Amniotic epithelial cell (primary cell): ENCODE measurements around the gene STK38.

ENCODE experiments used
- DNase-seq: peaks from one replicate; pipeline ENCODE4 v3.0.0-alpha.2; 2010; ENCODE audit warnings: low read depth

The STK38 gene

DNA sequence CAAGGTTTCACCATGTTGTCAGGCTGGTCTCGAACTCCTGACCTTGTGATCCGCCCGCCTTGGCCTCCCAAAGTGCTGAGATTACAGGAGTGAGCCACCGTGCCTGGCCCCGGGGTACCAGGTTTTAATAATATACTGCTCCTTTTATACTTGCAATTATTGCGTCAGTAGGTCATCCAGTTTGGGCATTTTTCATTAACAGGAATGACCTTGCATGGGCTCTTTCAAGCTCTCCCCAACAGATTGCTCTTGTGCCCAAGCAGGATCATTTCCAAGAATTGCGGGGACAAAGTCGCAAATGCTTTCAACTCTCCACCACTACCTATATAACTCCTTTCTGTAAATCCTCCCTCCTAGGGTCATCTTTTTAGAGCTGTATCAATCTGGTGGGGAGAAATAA, 23.8 kb downstream of the STK38 start:
- DNase-seq: no peak

DNA sequence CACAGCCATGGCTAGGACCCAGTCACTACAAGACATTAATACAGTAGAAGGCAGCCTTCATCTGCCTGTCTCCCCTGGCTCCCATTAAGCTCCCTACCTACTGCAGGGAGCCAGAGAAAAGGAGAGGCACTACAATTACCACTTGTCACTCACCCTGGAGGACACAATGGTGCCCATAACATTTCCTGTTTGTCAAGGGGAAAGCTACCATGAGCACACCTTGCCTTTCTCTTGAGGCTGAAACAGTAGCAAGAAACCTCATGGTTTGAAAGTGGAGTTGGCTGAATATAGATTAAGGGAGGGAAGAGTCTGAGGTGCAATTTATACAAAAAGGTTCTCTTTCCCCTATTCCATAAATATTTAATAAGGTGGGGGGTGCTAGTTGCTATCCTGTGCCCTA, 27.9 kb downstream of the STK38 start:
- no peak for DNase-seq

DNA sequence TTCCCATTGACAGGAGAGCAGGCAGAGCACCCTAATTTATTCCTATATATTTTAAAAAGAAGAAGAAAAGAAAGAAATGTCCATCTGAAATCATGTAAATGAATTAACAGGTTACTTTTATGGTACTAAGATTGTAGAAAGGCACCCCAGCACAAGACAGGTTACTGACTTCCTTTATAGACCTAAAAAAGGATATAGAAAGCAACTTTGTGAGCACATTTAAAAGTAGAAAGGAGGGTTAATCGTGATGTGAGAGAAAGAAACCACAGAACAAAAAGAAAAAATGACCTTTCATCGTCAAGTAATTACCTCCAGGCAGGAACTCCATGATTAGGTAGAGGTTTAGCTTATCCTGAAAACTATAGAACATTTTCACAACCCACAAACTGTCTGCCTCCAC, 29.9 kb downstream of the STK38 start:
- no peak for DNase-seq

DNA sequence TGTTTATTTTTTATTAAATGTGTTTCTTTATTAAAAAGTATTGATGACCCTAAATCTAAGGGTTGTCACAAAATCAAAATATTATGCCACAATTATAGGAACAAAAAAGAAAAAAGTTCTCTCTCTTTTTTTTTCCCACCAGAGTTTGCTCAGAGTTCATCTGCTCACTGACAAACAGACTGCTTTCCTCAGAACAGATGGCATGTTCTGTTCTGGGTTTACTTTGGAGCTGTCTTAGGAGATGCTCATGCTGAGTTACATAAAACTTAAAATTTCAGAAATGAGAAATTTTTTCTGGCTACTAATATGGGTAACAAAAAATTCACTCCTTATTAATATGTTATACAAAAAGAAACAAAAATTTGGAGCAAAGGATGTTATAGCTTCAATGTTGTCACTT, 30.3 kb downstream of the STK38 start:
- DNase-seq: no peak

DNA sequence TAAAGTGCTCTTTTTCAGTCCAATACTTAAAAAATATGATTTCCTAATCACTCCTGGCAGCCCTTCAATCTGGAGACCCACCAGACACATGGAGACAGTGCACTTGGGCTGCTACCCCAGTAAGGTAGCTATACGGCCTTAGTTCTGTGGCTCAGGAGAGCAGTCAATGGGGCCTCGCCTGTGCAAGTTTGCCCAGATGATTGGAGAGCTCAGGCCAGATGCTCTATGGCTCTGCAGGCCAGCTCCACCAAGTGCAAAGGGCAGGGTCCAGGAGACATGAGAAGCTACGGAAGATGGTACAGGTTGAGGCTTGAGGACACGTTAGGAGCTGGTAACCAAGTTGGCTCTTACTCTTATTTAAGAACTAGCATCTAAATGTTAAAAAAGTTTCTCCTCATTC, 30.7 kb downstream of the STK38 start:
- DNase-seq: no peak

DNA sequence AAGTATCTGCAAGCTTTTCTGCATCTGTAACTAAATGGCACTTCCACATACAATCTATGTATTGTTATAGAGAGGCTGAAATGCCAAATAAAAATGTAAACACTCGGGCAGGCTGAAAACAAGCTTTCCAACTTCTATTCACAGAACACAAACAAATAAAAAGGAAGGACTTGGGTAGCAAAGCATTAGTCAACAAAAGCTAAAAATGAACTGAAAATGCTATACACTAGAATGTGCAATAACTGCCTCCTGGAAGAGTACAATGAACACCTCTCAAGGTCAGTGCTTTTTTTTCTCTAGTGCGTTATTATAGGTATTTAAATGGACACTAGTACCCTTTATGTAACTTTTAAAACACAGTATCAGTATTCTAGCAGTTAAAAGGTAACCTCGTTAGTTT, 31.4 kb downstream of the STK38 start:
- no peak for DNase-seq

DNA sequence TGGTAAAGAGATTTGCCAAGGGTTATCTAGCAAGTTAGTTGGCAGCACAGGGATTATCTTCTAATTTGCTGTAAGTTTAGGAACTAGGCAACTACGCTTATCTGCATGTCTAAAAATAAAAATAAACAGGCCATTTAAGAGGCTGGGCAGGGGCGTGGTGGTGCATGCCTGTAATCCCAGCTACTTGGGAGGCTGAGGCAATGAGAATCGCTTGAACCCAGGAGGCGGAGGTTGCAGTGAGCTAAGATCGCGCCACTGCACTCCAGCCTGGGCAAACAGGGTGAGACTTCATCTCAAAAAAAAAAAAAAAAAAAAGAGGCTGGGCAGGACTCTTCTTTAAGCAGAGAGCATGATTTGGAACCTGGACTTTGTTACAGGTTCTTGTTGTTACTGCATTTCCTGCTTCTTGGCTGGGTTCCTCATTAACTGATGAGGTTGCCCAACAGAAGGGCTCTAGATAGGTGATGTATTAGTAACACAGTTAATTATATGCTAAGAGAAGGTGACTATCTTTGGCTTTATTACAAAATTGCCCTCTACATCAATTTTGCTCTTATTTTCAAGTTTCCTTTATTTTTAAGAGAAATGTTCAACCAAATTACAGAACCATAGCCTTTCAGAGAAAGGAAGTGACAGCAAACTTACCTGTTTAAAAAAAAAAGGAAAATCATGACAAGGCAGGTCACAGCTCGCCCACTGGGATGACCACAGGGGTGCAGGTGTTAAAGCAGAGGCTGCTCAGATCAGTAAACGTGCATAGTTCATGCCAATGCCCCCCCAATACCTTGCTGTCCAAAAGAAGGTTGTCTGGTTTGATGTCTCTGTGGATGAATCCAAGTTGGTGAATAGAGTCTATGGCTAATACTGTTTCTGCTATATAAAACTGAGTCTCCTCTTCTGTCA, 32.5 kb downstream of the STK38 start:
- no peak for DNase-seq

DNA sequence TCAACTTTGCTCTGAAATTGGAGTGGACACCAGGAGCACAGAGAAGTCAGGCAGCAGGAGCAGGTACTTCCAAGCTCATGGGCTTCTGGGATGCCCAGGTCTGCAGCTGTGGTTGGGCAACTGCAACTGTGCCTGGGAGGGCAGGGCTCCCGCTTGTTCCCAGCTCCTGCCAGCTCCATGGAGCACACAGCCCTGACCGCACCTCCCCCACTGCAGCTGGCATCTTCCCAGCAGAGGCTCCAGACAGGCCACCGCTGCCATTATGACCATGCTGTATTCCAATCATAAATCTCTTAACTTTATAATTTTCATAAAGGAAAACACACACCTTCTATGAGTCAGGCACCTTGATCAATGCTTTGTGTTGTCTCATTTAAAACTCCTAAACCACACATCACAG, 36.9 kb downstream of the STK38 start:
- DNase-seq: no peak

DNA sequence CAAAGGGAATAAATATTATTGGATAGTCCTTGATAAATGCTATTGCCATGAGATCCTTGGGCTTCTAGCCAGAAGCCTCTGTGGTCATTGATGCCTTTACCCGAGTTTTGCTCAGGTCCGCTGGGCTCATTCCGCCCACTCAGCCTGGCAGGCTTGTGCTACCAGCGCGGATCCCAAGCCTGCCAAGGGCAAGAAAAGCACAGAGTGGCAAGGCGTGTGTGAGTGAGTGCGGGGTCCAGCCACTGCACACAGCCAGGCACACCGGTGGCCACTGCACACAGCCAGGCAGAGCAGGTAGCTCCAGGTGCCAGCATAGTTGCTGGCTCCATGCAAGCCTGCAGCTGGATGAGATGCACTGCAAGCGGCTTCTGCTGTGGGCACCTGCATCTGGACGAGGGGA, 38.7 kb downstream of the STK38 start:
- no peak for DNase-seq

DNA sequence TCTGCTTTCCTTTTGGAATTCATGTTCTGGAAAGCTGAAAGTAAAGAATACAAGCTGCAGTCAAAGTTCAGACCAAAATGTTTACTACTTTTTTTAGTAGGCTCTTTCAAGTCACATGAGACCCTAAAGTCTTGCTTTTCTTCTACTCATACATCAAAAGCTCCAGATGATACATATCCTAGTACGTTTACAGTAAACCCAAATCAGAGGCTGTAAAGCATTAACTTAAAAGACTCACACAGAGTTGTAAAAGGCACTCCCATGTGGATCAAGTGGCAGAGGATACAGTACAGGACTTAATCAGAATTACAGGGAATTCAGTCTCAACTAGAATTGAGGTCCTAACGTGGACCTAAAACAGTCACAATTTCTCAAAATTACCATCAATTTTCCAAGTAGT, 40.7 kb downstream of the STK38 start:
- peak; percentile 77 for DNase-seq

DNA sequence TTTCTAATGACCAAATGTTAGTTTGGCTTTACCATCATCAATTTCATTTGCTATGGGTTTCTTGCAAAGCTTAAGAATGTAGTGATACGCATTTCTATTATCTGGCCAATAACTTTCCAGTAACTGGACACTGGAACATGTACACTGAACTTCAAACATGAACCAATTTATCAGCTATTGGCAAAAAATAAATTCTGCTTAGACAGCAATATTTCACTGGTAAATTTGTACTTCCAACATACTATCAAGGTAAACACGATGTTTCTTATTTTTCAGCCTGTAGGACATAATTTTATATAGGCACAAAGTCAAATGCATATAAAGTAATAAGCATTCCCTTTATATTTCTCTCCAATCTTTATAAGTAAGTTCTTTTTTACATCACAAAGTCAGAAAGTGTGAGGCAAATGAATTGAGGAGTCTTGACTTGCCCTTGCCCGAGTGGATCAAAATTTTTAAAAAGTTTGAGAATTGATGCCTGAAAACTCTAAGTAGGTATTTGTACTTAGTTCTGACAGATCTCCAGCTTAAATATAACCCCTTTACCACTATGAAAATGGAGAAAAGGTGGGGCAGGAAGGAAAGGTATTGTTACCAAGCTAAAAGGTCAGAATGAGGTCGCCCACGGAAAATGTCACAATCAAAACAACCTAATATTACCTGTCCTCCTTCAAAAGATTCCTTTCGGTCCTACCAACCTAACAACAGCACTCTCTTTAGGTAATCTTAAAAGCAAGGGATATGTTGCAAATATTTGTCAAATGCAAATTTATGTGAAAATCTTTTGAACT, 41.3 kb downstream of the STK38 start:
- no peak for DNase-seq

DNA sequence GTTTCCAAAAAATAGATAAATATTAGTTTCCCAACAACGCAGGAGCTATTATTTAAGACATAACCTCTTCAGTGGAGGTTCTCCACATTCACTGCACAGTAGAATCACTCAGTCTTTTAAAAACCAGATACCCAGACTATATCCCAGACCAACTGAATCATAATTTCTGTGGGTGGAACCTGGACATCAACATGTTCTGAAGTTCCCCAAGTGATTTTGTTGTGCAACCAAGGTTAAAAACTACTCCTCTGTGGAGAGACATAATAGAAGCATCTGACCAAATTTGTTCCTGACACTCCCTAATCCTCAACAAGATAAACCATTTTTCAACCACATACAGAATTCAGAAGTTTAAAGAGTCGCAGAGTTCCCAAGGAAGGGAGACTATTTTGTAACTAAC, 42.3 kb downstream of the STK38 start:
- DNase-seq: peak; percentile 96

DNA sequence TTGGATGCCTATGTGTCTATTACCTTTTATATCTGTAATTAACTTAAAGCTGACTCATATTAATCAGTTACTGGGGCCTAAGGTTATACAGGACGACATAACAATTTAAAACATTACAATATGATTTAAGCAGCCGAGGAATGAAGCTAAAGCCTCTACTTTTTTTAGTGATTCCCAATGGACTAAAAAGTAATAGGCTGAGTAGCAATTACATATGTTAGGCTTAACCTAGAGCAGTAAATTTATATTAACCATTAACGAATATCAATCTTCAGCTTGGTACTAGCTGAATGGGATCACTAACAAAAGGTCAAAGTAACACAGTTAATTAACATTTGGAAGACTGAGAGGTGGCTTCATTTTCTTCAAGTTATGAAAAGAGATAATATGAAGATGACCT, 43.1 kb downstream of the STK38 start:
- DNase-seq: no peak

DNA sequence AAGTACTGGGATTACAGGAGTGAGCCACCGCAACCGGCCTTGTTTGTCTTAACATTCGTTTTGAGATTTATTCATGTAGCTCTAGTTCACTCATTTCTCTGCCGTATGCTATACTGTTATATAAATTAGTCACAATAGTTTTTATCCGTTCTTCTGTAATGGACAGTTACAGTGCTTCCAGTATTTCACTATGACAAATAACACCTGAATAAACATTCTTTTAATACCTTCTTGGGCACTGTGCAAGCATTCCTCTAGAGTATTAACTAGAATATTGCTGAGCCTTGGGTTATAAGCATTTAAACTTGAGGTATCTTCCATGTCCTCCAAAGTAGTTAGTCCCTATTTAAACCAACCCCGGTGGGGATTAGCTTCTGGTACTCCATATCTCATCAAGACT, 45.6 kb downstream of the STK38 start:
- no peak for DNase-seq

DNA sequence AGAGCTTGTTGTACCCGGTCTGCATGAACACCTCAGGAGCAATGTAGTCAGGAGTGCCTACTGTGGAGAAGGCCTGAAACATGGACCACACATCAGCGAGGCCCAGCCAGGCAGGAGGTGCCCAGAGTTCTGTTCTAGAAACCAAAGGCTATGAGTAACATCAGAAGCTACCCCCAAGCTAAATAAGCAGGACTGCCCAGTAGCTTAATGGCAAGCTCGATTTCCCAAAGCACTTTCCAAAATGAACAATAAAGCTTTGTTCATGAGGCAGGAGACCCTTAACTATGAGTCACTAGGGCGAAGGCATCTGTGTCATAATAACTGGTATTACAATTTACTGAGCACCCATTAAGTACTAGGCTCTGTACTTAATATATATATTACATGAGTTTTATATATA, 47.4 kb downstream of the STK38 start:
- no peak for DNase-seq

DNA sequence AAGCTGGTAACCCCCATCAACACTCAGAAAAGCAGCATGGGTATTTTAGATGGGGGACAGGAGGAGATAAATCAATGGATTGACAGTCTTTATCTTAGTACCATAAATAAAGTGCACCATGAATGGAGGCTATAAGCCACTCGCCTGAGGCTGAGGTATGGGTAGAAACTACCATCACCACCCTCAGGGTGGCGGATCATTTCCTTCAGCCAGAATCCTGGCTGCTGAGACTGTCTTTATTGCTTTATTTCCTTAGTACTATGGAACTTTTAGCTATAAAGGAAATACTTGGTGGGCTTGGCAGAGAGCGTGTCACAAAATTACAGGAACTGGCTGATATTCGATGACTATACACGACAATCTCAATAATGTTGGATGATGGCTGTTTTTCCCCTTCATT, 52.2 kb downstream of the STK38 start:
- no peak for DNase-seq

DNA sequence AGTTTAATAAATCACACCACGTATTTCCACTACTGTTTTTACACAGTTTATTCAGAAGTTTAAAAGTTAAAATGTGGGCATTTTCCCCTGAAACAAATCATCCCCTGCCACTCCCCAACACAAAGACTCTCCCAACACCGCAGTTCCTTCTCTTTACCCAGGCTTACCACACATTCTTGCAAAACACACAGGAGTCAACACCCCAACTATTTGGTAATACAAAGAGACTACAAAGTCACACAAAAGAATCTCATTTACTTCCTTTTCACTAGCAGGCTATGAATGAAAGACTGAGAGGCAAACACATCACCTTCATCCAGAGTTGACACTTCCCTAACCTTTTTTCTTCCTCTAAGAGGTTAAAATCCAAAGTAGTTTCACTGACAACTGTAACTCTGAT, 53.4 kb downstream of the STK38 start:
- peak; percentile 84 for DNase-seq

DNA sequence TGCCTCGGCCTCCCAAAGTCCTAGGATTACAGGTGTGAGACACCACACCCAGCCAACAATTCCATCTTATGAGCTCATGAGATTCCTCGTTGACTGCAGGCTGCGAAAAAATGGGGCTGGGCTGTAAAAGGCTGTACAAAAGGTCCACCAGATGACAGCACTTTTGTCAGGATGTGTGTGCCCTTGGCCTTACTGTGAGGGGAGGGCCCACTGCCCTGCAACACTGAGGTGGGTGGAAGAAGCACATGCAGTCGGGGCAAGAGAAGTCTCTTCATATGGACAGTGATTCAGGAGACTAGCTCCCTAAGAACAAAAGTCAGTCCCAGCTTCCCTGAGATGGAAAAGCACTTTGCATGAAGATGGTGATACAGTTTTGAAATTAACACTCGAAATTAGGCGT, 54.0 kb downstream of the STK38 start:
- DNase-seq: no peak

DNA sequence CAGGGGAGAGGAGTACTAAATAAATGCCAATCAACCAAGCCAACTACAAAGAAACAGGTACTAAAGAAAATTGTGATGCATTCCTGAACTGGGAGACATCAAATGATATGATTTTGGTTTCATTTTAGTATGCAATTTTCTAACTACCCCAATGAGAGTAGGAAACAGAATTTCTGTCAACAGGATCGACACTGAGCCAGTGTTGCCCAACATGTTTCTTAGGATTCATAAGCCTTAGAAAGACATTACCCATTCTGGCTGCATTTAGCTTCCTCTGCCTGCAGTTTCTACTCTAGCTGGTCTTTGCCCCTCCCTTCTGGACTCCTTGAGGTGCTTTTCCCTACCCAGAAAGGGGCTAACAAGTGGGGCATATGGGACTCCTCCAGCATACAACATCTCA, 54.7 kb downstream of the STK38 start:
- DNase-seq: peak; percentile 56

DNA sequence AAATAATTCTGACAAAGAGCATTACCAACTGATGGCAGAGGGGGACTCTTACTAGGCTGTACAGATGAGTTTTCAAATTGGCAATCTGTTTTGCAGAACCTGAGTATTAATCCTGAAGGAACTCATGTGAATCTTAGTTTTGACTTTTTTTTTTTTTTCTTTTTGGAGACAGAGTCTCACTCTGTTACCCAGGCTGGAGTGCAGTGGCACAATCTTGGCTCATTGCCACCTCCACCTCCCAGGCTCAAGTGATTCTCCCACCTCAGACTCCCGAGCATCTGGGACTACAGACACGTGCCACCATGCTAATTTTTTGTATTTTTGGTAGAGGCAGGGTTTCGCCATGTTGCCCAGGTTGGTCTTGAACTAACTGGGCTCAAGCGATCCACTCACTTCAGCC, 55.2 kb downstream of the STK38 start:
- no peak for DNase-seq

DNA sequence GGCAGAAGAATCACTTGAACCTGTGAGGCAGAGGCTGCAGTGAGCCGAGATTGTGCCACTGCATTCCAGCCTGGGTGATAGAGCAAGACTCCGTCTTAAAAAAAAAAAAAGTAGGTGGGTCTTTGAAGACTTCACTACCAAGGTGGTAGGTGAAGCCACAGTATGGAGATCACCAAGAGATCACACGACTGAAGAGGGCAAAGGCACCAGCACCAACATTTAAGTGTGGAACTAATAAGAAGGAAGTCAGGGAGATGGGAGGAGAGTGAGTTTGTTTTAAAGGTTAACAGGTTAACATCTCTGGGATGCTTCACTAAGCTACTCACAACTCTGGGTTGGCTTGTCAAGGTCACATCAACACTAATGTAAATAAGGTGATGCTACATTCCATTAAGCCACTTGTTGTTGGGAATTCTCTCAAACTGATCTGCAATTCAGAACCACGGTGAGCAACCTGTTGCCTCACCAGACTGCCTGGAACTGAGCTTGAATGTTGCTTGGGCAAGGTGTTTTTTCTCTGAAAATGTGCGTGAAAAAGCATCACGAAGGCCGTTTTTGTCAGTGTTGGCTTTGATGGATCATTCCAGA, 55.8 kb downstream of the STK38 start:
- peak; percentile 43 for DNase-seq

DNA sequence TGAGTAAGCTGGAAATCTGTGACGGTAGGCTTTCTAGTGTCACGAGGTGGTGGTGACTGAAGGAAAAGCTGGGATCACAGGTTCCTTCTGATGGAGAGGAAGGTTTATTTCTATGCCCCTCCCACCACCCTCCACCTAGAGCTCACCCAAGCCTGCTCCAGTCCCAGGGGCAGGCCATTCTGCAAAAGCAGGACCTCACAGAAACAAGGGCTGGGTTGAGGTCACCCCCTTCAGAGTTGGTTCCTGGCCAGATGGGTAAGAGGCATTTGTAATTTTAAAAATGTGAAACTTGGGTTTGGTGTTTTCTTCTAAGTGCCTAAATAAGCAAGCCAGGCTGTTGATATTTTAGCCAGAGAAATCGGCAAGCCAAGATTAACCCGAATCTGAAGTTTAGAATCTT, 57.9 kb downstream of the STK38 start:
- no peak for DNase-seq

DNA sequence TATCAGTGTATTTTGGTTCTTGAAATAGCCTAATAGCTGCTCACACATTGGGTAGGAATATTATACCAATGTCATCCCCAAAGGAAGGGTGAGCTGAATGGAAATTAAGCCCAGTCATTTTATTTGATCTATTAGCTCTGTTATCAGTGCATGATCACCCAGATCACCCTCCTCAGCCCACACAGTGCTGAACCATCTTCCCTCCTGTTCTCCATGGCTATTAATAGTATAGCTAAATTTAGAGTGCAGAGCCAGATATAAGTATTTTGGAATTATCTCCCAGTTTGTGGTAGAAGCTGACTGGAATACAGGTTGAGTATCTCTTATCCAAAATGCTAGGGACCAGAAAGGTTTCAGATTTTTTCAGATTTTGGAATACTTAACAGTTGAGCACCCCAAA, 59.1 kb downstream of the STK38 start:
- no peak for DNase-seq
